ENCODE results near the gene HCAR2.
A peak's percentile ranks its signal among the peaks of the same experiment; 100 is the strongest.

GRCh38 chr12:122752464-122753318, 49.5 kb upstream of the HCAR2 start, which contains the start of gene DENR:
- TF ChIP-seq CTCF (IDR thresholded peaks at IDR 0.05) (peak in 5 of 7 experiments; percentile 66 to 99 (median 81)), POLR2A (IDR thresholded peaks at IDR 0.05) (peak in 1 of 4 donors; percentile 66)
